Measurements from ENCODE around the gene GRIA4. TPM values are rescaled to one million over a fixed set of nuclear protein-coding genes. Genes with fewer than 3 reads are reported as not detected.

GRIA4 gene
- total RNA-seq, 1 experiment from 2014 or later, result not detected

DNA sequence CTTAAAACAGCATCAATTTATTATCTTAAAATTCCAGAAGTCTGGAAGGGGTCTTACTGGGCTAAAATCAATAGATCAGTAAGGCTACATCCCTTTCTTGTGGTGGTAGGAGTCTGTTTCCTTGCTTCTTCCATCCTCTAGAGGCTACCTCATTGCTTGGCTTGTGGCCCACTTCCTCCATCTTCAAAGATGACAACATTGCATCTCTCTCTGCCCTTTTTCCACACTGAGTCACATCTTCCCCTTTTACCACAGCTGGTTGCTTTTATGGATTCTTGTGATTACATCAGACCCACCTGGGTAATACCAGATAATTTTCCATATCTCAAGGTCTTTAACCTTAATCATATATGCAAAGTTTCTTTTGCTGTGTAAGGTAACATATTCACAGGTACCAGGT lies 60.9 kb downstream of the GRIA4 start:
- Histone ChIP-seq H3K9me2 (ENCODE audit: insufficient read depth) (no peaks in the 10 kb centered on the region), H3K27me3 (ENCODE audit: insufficient read depth, low read depth) (no peaks in the 10 kb centered on the region), H3K9me3 (ENCODE audit: insufficient read depth, low read depth) (no peaks in the 10 kb centered on the region), H3K36me3 (ENCODE audit: low read depth) (no peaks in the 10 kb centered on the region), H2AFZ (no peak overlapping the region), H3F3A (ENCODE audit: insufficient read depth, low read depth) (no peaks in the 10 kb centered on the region), H3K79me2 (ENCODE audit: low read depth) (no peaks in the 10 kb centered on the region), H4K20me1 (ENCODE audit: insufficient read depth) (no peaks in the 10 kb centered on the region), H3K4me3 (no peak overlapping the region), H3K4me2 (no peak overlapping the region), H3K4me1 (replicated peaks; ENCODE audit: insufficient read depth) (no peaks in the 10 kb centered on the region), H3K27ac (no peak overlapping the region)
- ChIA-PET POLR2A (ENCODE audit: unreplicated experiment) (no interaction called here), CTCF (no interaction called here)
- intact Hi-C loops (cut with micrococcal nuclease; ENCODE audit: unreplicated experiment), result no loop called here
- no TSS peak for BruUV-seq (replicated peaks)
- TF ChIP-seq, protein P1, sequence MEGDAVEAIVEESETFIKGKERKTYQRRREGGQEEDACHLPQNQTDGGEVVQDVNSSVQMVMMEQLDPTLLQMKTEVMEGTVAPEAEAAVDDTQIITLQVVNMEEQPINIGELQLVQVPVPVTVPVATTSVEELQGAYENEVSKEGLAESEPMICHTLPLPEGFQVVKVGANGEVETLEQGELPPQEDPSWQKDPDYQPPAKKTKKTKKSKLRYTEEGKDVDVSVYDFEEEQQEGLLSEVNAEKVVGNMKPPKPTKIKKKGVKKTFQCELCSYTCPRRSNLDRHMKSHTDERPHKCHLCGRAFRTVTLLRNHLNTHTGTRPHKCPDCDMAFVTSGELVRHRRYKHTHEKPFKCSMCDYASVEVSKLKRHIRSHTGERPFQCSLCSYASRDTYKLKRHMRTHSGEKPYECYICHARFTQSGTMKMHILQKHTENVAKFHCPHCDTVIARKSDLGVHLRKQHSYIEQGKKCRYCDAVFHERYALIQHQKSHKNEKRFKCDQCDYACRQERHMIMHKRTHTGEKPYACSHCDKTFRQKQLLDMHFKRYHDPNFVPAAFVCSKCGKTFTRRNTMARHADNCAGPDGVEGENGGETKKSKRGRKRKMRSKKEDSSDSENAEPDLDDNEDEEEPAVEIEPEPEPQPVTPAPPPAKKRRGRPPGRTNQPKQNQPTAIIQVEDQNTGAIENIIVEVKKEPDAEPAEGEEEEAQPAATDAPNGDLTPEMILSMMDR (conservative IDR thresholded peaks at IDR 0.05), result no peak
- no peak for TF ChIP-seq EZH2 (IDR thresholded peaks at IDR 0.05; ENCODE audit: low read depth)
- no peak for DNase-seq

DNA sequence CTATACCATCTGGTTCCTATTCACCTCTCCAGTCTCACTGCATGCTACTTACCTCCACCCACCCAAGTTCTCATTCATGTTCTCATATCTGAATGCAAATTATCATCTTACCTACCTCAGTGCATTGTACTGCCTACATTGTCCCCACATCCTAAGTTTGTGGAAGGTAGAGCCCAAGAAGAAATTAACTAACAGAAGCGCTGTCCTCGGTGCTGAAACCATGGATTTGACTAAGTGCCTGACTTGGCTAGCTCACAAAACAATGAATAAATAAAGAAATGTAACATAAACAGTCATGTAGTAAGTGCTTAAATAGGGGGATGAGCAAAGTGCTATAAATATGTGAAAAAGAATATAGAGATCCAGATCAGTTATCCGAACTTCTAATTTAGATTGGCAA lies 63.2 kb downstream of the GRIA4 start:
- no peaks in the 10 kb centered on the region for H3K4me1 ChIP-seq (replicated peaks; ENCODE audit: insufficient read depth)
- no peaks in the 10 kb centered on the region for H3K9me2 ChIP-seq (ENCODE audit: insufficient read depth)
- intact Hi-C loops (cut with micrococcal nuclease; ENCODE audit: unreplicated experiment), result no loop called here
- H3K4me3 ChIP-seq, result no peak overlapping the region
- H3K27ac ChIP-seq, result no peak overlapping the region
- no peaks in the 10 kb centered on the region for H3K36me3 ChIP-seq (ENCODE audit: low read depth)
- no peaks in the 10 kb centered on the region for H3K27me3 ChIP-seq (ENCODE audit: insufficient read depth, low read depth)
- H3F3A ChIP-seq (ENCODE audit: insufficient read depth, low read depth), result no peaks in the 10 kb centered on the region; the same call in 1 of the 2 replicates
- POLR2A ChIA-PET (ENCODE audit: unreplicated experiment), result no interaction called here
- CTCF ChIA-PET, result no interaction called here
- H3K4me2 ChIP-seq, result no peak overlapping the region
- no peaks in the 10 kb centered on the region for H3K9me3 ChIP-seq (ENCODE audit: insufficient read depth, low read depth)
- H3K79me2 ChIP-seq (ENCODE audit: low read depth), result no peaks in the 10 kb centered on the region
- no TSS peak for BruUV-seq (replicated peaks)
- no peak overlapping the region for H2AFZ ChIP-seq
- no peaks in the 10 kb centered on the region for H4K20me1 ChIP-seq (ENCODE audit: insufficient read depth)
- peak in 1 of 2 experiments; percentile 23 for DNase-seq
- TF ChIP-seq, protein P1 (conservative IDR thresholded peaks at IDR 0.05), result no peak
- TF ChIP-seq EZH2 (IDR thresholded peaks at IDR 0.05; ENCODE audit: low read depth), result no peak

DNA sequence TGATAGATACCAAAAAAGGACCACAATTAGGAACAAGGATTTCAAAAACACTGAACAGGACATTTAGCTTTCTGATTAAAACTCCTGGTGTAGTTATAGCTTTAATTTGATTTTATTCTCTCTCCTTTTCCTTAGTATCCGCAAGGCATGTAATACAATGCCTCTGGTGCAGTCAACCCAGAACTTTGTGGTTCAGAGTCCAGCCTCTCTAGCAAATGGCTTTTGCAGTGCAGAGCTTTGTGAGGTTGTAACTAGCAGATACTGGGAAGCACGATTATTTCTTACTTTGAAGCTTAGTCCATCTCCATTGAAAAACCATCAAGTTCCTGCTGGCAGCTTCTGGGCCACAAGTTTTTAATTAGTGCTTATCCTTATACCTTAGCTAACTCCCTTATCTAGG lies 79.8 kb downstream of the GRIA4 start:
- Histone ChIP-seq H3K9me2 (ENCODE audit: insufficient read depth) (0 out of 2 replicates have a peak, but pooled peaks cover 4% of the 10 kb centered on the region), H3F3A (ENCODE audit: insufficient read depth, low read depth) (no peaks in the 10 kb centered on the region), H3K4me3 (no peak overlapping the region), H3K4me1 (replicated peaks; ENCODE audit: insufficient read depth) (no peaks in the 10 kb centered on the region), H3K36me3 (ENCODE audit: low read depth) (no peaks in the 10 kb centered on the region), H3K79me2 (ENCODE audit: low read depth) (no peaks in the 10 kb centered on the region), H3K27me3 (ENCODE audit: insufficient read depth, low read depth) (no peaks in the 10 kb centered on the region), H3K4me2 (no peak overlapping the region), H4K20me1 (ENCODE audit: insufficient read depth) (no peaks in the 10 kb centered on the region), H2AFZ (no peak overlapping the region), H3K27ac (no peak overlapping the region), H3K9me3 (ENCODE audit: insufficient read depth, low read depth) (no peaks in the 10 kb centered on the region)
- intact Hi-C loops (cut with micrococcal nuclease; ENCODE audit: unreplicated experiment), result no loop called here
- TF ChIP-seq, protein P1 (conservative IDR thresholded peaks at IDR 0.05), result no peak
- TF ChIP-seq EZH2 (IDR thresholded peaks at IDR 0.05; ENCODE audit: low read depth), result no peak
- DNase-seq, result no peak
- CTCF ChIA-PET, result no interaction called here
- POLR2A ChIA-PET (ENCODE audit: unreplicated experiment), result no interaction called here
- no TSS peak for BruUV-seq (replicated peaks)
